A172 (cell line): ENCODE results near the gene DNER. TPM values are rescaled to one million over a fixed set of nuclear protein-coding genes. Genes with fewer than 3 reads are reported as not detected.

Experiments used
- DNase-seq: peaks from one replicate; pipeline ENCODE4 v3.0.0-alpha.2; 2015; ENCODE audit warnings: low spot score
- total RNA-seq: library from RNA; depleted of rRNA; stranded (reverse); fragments of >200 nt; shearing (Covaris generic); gene quantifications from 2 replicates; pipeline ENCODE4 v1.2.3, GENCODE V29; 2014

Gene DNER
- total RNA-seq, 1 experiment from 2014 or later, result 68.3 TPM

GRCh38 chr2:229443546-229444268 is 270.6 kb downstream of the DNER start:
- no peak for DNase-seq

GRCh38 chr2:229443141-229443540 is 271.2 kb downstream of the DNER start:
- DNase-seq, result no peak

GRCh38 chr2:229438430-229439159 is 275.8 kb downstream of the DNER start:
- DNase-seq, result no peak

- no peak for DNase-seq
Measured at GRCh38 chr2:229437467-229437866, 276.9 kb downstream of the DNER start.

GRCh38 chr2:229434187-229434586 is 280.2 kb downstream of the DNER start:
- no peak for DNase-seq

GRCh38 chr2:229433351-229433750 is 281.0 kb downstream of the DNER start:
- no peak for DNase-seq

- peak; percentile 68 for DNase-seq
Measured at GRCh38 chr2:229431327-229431954, 282.9 kb downstream of the DNER start.

- no peak for DNase-seq
Measured at GRCh38 chr2:229429589-229429988, 284.8 kb downstream of the DNER start.

GRCh38 chr2:229426464-229426863 is 287.9 kb downstream of the DNER start:
- no peak for DNase-seq

GRCh38 chr2:229425598-229425997 is 288.8 kb downstream of the DNER start:
- peak; percentile 67 for DNase-seq

GRCh38 chr2:229422063-229422462 is 292.3 kb downstream of the DNER start:
- DNase-seq, result no peak

- no peak for DNase-seq
Measured at GRCh38 chr2:229419158-229419557, 295.2 kb downstream of the DNER start.

- DNase-seq, result peak; percentile 15
Measured at GRCh38 chr2:229417916-229418315, 296.4 kb downstream of the DNER start.

- no peak for DNase-seq
Measured at GRCh38 chr2:229417176-229417575, 297.2 kb downstream of the DNER start.

GRCh38 chr2:229416116-229416694 is 298.1 kb downstream of the DNER start:
- DNase-seq, result peak; percentile 15

GRCh38 chr2:229414631-229415030 is 299.7 kb downstream of the DNER start:
- no peak for DNase-seq

- no peak for DNase-seq
Measured at GRCh38 chr2:229412686-229413085, 301.7 kb downstream of the DNER start.

GRCh38 chr2:229410946-229411345 is 303.4 kb downstream of the DNER start:
- no peak for DNase-seq

- DNase-seq, result no peak
Measured at GRCh38 chr2:229410264-229410663, 304.1 kb downstream of the DNER start.

GRCh38 chr2:229409751-229410181 is 304.6 kb downstream of the DNER start:
- DNase-seq, result peak; percentile 64

GRCh38 chr2:229408962-229409361 is 305.4 kb downstream of the DNER start:
- peak; percentile 5 for DNase-seq

GRCh38 chr2:229408356-229408755 is 306.0 kb downstream of the DNER start:
- DNase-seq, result peak; percentile 98
